ENCODE data around the gene CUEDC2. TPM values are rescaled to one million over a fixed set of nuclear protein-coding genes. Genes with fewer than 3 reads are reported as not detected.

The CUEDC2 gene
- total RNA-seq (2022) (38.1 and 43.8 TPM in 2 replicates), Bru-seq, nascent RNA (percentile 49 among the genes with signal in this experiment), BruChase-seq, experiment 1, labeled RNA remaining after a 6-hour chase (percentile 69 among the genes with signal in this experiment), BruChase-seq, experiment 2, labeled RNA remaining after a 2-hour chase (percentile 63 among the genes with signal in this experiment)
- long read RNA-seq, transcript CUEDC2-201 (9 exons, 1,191 nt), result major isoform, 82 of 95 reads
- long read RNA-seq, partial matches to known transcripts, result 2 of 95 reads
- long read RNA-seq, other reads (novel, unspliced or antisense), result 11 of 95 reads

GRCh38 chr10:102432162-102432950 is at the start of gene CUEDC2:
CUEDC2 (minus strand) TSS chr10:102432574; CDS start chr10:102425188, 7,386 bp downstream.
- no peaks in the 10 kb centered on the region for H3K9me3 Mint-ChIP-seq (ENCODE audit: low read depth, unreplicated experiment)
- DNase-seq, result peak; percentile 92
- peak within 1 kb of the TSS; percentile 79 for H3K27ac Mint-ChIP-seq (ENCODE audit: unreplicated experiment)
- intact Hi-C loops (cut with micrococcal nuclease; ENCODE audit: unreplicated experiment), result no loop called here
- H3K4me3 Mint-ChIP-seq (ENCODE audit: low read depth, unreplicated experiment), result peak within 1 kb of the TSS; percentile 81
- TF ChIP-seq CTCF (IDR thresholded peaks at IDR 0.05; ENCODE audit: unreplicated experiment), result no peak
- H3K27me3 Mint-ChIP-seq (ENCODE audit: unreplicated experiment), result peaks cover 27% of the 10 kb centered on the region
- TSS peak; percentile 32 for BruUV-seq (replicated peaks)
- H3K4me1 Mint-ChIP-seq (ENCODE audit: low read depth, unreplicated experiment), result peaks cover 28% of the 10 kb centered on the region
- CTCF ChIA-PET, result interaction anchor here (0.5 to 1.9 kb wide), 7 partner anchors 12 to 443 kb away, joined by 3 to 8 read pairs (median 4); partner anchors contain the start of genes C10orf95 and FBXL15
- H3K36me3 Mint-ChIP-seq (ENCODE audit: insufficient read depth, unreplicated experiment), result peaks cover 21% of the 10 kb centered on the region

GRCh38 chr10:102480396-102480795 is 48.0 kb upstream of the CUEDC2 start:
- no peak overlapping the region for H3K27ac Mint-ChIP-seq (ENCODE audit: unreplicated experiment)
- TF ChIP-seq CTCF (IDR thresholded peaks at IDR 0.05; ENCODE audit: unreplicated experiment), result no peak
- no peak for DNase-seq
- intact Hi-C loops (cut with micrococcal nuclease; ENCODE audit: unreplicated experiment), result no loop called here
- H3K36me3 Mint-ChIP-seq (ENCODE audit: insufficient read depth, unreplicated experiment), result peaks cover 41% of the 10 kb centered on the region
- H3K27me3 Mint-ChIP-seq (ENCODE audit: unreplicated experiment), result no peaks in the 10 kb centered on the region
- BruUV-seq (replicated peaks), result no TSS peak
- no peak overlapping the region for H3K4me3 Mint-ChIP-seq (ENCODE audit: low read depth, unreplicated experiment)
- CTCF ChIA-PET, result no interaction called here
- no peaks in the 10 kb centered on the region for H3K9me3 Mint-ChIP-seq (ENCODE audit: low read depth, unreplicated experiment)
- no peaks in the 10 kb centered on the region for H3K4me1 Mint-ChIP-seq (ENCODE audit: low read depth, unreplicated experiment)

- no peaks in the 10 kb centered on the region for H3K4me1 Mint-ChIP-seq (ENCODE audit: low read depth, unreplicated experiment)
- CTCF ChIA-PET, result interaction anchor here (0.6 to 0.8 kb wide), 2 partner anchors 17 to 76 kb away, joined by 3 read pairs; no protein-coding TSS in a partner anchor
- BruUV-seq (replicated peaks), result no TSS peak
- no peak overlapping the region for H3K27ac Mint-ChIP-seq (ENCODE audit: unreplicated experiment)
- H3K27me3 Mint-ChIP-seq (ENCODE audit: unreplicated experiment), result no peaks in the 10 kb centered on the region
- H3K4me3 Mint-ChIP-seq (ENCODE audit: low read depth, unreplicated experiment), result no peak overlapping the region
- TF ChIP-seq CTCF (IDR thresholded peaks at IDR 0.05; ENCODE audit: unreplicated experiment), result no peak
- no peaks in the 10 kb centered on the region for H3K9me3 Mint-ChIP-seq (ENCODE audit: low read depth, unreplicated experiment)
- DNase-seq, result no peak
- H3K36me3 Mint-ChIP-seq (ENCODE audit: insufficient read depth, unreplicated experiment), result peaks cover 40% of the 10 kb centered on the region
- intact Hi-C loops (cut with micrococcal nuclease; ENCODE audit: unreplicated experiment), result loop anchor here (2.0 kb wide), 1 partner anchor 249 kb away; no protein-coding TSS in a partner anchor
These were observed 47.3 kb upstream of the CUEDC2 start for GRCh38 chr10:102479651-102480050.

- no peaks in the 10 kb centered on the region for H3K27me3 Mint-ChIP-seq (ENCODE audit: unreplicated experiment)
- no peak overlapping the region for H3K27ac Mint-ChIP-seq (ENCODE audit: unreplicated experiment)
- BruUV-seq (replicated peaks), result TSS peak; percentile 11
- CTCF ChIA-PET, result no interaction called here
- peaks cover 34% of the 10 kb centered on the region for H3K36me3 Mint-ChIP-seq (ENCODE audit: insufficient read depth, unreplicated experiment)
- intact Hi-C loops (cut with micrococcal nuclease; ENCODE audit: unreplicated experiment), result no loop called here
- no peak for DNase-seq
- H3K9me3 Mint-ChIP-seq (ENCODE audit: low read depth, unreplicated experiment), result no peaks in the 10 kb centered on the region
- H3K4me3 Mint-ChIP-seq (ENCODE audit: low read depth, unreplicated experiment), result no peak overlapping the region
- no peak for TF ChIP-seq CTCF (IDR thresholded peaks at IDR 0.05; ENCODE audit: unreplicated experiment)
- no peaks in the 10 kb centered on the region for H3K4me1 Mint-ChIP-seq (ENCODE audit: low read depth, unreplicated experiment)
These were observed 44.2 kb upstream of the CUEDC2 start for GRCh38 chr10:102476466-102477141.

Measured in Calu3 (cell line).